IMR-90 (cell line): ENCODE results near the gene ERC2.

Experiments used
- BHLHE40 ChIP-seq: fragments of 150-350 bp; IDR thresholded peaks from 2 replicates; pipeline ENCODE4 v1.6.1; 2016; ENCODE audit warnings: mild to moderate bottlenecking, low read depth, low read length
- FOS ChIP-seq: fragments of 150-350 bp; IDR thresholded peaks from 2 replicates; pipeline ENCODE4 v1.6.1; 2016; ENCODE audit warnings: low read depth, low read length
- MAFK ChIP-seq: IDR thresholded peaks from 2 replicates; pipeline ENCODE4 v1.6.1; 2012; ENCODE audit warnings: low read depth, low read length, improper control_type of control experiment
- MAZ ChIP-seq: IDR thresholded peaks from 2 replicates; pipeline ENCODE4 v1.6.1; 2012; ENCODE audit warnings: low read depth, mild to moderate bottlenecking, low read length, improper control_type of control experiment, moderate library complexity, borderline replicate concordance
- MXI1 ChIP-seq: IDR thresholded peaks from 2 replicates; pipeline ENCODE4 v1.6.1; 2012; ENCODE audit warnings: low read depth, mild to moderate bottlenecking, low read length, moderate library complexity, borderline replicate concordance
- POLR2A ChIP-seq: IDR thresholded peaks from 2 replicates; pipeline ENCODE4 v1.6.1; 2012; ENCODE audit warnings: mild to moderate bottlenecking, low read depth, low read length
- RAD21 ChIP-seq: IDR thresholded peaks from 2 replicates; pipeline ENCODE4 v1.6.1; 2012; ENCODE audit warnings: low read length, improper control_type of control experiment
- RCOR1 ChIP-seq: IDR thresholded peaks from 2 replicates; pipeline ENCODE4 v1.6.1; 2012; ENCODE audit warnings: mild to moderate bottlenecking, low read length, improper control_type of control experiment; ENCODE audit not compliant: insufficient replicate concordance
- TF ChIP-seq, protein P1 (sequence below): conservative IDR thresholded peaks from 2 replicates; pipeline ENCODE4 v1.5.1; 2012; ENCODE audit warnings: mild to moderate bottlenecking, low read depth, low read length, improper control_type of control experiment

- TF ChIP-seq, protein P1, sequence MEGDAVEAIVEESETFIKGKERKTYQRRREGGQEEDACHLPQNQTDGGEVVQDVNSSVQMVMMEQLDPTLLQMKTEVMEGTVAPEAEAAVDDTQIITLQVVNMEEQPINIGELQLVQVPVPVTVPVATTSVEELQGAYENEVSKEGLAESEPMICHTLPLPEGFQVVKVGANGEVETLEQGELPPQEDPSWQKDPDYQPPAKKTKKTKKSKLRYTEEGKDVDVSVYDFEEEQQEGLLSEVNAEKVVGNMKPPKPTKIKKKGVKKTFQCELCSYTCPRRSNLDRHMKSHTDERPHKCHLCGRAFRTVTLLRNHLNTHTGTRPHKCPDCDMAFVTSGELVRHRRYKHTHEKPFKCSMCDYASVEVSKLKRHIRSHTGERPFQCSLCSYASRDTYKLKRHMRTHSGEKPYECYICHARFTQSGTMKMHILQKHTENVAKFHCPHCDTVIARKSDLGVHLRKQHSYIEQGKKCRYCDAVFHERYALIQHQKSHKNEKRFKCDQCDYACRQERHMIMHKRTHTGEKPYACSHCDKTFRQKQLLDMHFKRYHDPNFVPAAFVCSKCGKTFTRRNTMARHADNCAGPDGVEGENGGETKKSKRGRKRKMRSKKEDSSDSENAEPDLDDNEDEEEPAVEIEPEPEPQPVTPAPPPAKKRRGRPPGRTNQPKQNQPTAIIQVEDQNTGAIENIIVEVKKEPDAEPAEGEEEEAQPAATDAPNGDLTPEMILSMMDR = no peak
- no peak for TF ChIP-seq RAD21
- no peak for TF ChIP-seq POLR2A
- no peak for TF ChIP-seq MAFK
- TF ChIP-seq FOS = no peak
- TF ChIP-seq MXI1 = no peak
- no peak for TF ChIP-seq RCOR1
- TF ChIP-seq BHLHE40 = no peak
- TF ChIP-seq MAZ = no peak
Observed at GRCh38 chr3:55569033-55569599, 899.2 kb downstream of the ERC2 start.
